ENCODE results near the gene SLC44A3.
"Not testable (repeated sequence)": the region's sequence is repeated elsewhere in the genome, so short reads cannot be mapped to it uniquely, and the experiment has no call there.

SLC44A3 gene

DNA sequence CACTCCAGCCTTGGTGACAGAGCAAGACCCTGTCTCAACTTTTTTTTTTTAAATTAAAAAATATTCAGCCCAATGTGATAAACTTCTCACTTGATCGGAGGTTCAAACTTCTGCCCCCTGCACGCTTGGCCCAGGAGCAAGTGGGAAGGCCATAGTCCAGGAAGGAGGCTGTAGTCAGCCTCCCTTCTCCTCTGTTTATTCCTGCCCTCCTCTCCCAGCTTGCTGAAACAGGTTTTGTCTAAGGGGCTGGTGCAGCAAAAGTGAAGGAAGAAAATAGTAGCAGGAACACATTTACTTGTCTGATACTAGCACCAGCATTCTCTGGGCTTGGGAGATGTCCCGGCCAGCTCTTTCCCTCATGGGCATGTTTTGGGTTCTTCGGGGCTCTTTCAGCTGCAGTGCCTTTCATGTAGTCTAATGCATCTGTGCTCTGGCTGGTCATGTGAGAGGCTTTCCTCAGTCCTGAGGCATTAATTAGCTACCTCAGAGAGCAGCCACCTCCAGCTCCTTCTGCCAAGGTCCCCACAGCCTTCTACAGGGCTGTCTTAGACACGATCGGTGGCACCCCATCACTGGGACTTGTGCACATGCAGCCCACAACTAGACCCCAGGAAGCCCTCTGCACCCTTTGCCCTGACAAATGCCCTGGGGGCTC is 12.9 kb downstream of the SLC44A3 start:
- no peak overlapping the region for H3K4me3 ChIP-seq (ENCODE audit: low read length, poor library complexity, severe bottlenecking)
- no peaks in the 10 kb centered on the region for H3K36me3 ChIP-seq (ENCODE audit: insufficient read depth, low read length)
- H3K4me2 ChIP-seq (ENCODE audit: low read depth, low read length, poor library complexity, severe bottlenecking), result no peak overlapping the region
- H3K9me3 ChIP-seq (ENCODE audit: insufficient read depth, low read depth, low read length), result no peaks in the 10 kb centered on the region
- H3K4me1 ChIP-seq (ENCODE audit: insufficient read depth, low read length, poor library complexity, severe bottlenecking), result no peaks in the 10 kb centered on the region
- TF ChIP-seq, protein P1, sequence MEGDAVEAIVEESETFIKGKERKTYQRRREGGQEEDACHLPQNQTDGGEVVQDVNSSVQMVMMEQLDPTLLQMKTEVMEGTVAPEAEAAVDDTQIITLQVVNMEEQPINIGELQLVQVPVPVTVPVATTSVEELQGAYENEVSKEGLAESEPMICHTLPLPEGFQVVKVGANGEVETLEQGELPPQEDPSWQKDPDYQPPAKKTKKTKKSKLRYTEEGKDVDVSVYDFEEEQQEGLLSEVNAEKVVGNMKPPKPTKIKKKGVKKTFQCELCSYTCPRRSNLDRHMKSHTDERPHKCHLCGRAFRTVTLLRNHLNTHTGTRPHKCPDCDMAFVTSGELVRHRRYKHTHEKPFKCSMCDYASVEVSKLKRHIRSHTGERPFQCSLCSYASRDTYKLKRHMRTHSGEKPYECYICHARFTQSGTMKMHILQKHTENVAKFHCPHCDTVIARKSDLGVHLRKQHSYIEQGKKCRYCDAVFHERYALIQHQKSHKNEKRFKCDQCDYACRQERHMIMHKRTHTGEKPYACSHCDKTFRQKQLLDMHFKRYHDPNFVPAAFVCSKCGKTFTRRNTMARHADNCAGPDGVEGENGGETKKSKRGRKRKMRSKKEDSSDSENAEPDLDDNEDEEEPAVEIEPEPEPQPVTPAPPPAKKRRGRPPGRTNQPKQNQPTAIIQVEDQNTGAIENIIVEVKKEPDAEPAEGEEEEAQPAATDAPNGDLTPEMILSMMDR (conservative IDR thresholded peaks at IDR 0.05; ENCODE audit: low read length), result no peak
- no peak for TF ChIP-seq EZH2phosphoT487 (IDR thresholded peaks at IDR 0.05; ENCODE audit: borderline replicate concordance)
- no peaks in the 10 kb centered on the region for H3K27me3 ChIP-seq (ENCODE audit: insufficient read depth, low read length, poor library complexity, severe bottlenecking)
- no peaks in the 10 kb centered on the region for H3K79me2 ChIP-seq (ENCODE audit: insufficient read depth, low read length)
- no peak overlapping the region for H3K9ac ChIP-seq (ENCODE audit: low read depth, low read length, poor library complexity, severe bottlenecking)
- H2AFZ ChIP-seq (ENCODE audit: low read length), result no peak overlapping the region
- no peaks in the 10 kb centered on the region for H4K20me1 ChIP-seq (ENCODE audit: insufficient read depth, low read length, poor library complexity, severe bottlenecking)
- H3F3A ChIP-seq (ENCODE audit: low read depth), result no peaks in the 10 kb centered on the region
- H3K9me2 ChIP-seq (replicated peaks; ENCODE audit: low read depth, low read length), result no peaks in the 10 kb centered on the region

DNA sequence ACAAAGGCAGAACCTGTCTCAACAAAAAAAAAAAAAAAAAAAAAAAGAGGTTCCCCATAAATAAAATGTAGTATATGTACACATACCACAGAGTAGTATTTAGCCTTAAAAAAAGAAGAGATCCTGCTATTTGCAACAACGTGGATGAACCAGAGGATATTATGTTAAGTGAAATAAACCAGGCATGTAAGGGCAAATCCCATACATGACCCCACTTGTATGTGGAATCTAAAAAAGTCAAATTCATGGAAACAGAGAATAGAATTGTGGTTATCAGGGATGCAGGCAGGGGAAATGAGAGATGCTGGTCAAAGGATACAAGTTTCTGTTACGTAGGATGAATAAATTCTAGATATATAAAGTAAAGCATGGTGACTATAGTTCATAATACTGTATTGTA is 16.7 kb downstream of the SLC44A3 start:
- Histone ChIP-seq H3K9me2 (replicated peaks; ENCODE audit: low read depth, low read length) (no peaks in the 10 kb centered on the region), H3K9ac (ENCODE audit: low read depth, low read length, poor library complexity, severe bottlenecking) (no peak overlapping the region), H3K4me1 (ENCODE audit: insufficient read depth, low read length, poor library complexity, severe bottlenecking) (no peaks in the 10 kb centered on the region), H3F3A (ENCODE audit: low read depth) (no peaks in the 10 kb centered on the region), H3K79me2 (ENCODE audit: insufficient read depth, low read length) (no peaks in the 10 kb centered on the region), H3K4me3 (ENCODE audit: low read length, poor library complexity, severe bottlenecking) (no peak overlapping the region), H3K9me3 (ENCODE audit: insufficient read depth, low read depth, low read length) (no peaks in the 10 kb centered on the region), H2AFZ (ENCODE audit: low read length) (no peak overlapping the region), H3K27me3 (ENCODE audit: insufficient read depth, low read length, poor library complexity, severe bottlenecking) (no peaks in the 10 kb centered on the region), H4K20me1 (ENCODE audit: insufficient read depth, low read length, poor library complexity, severe bottlenecking) (no peaks in the 10 kb centered on the region), H3K36me3 (ENCODE audit: insufficient read depth, low read length) (no peaks in the 10 kb centered on the region), H3K4me2 (ENCODE audit: low read depth, low read length, poor library complexity, severe bottlenecking) (no peak overlapping the region)
- TF ChIP-seq, protein P1 (conservative IDR thresholded peaks at IDR 0.05; ENCODE audit: low read length), result no peak
- TF ChIP-seq EZH2phosphoT487 (IDR thresholded peaks at IDR 0.05; ENCODE audit: borderline replicate concordance), result no peak

DNA sequence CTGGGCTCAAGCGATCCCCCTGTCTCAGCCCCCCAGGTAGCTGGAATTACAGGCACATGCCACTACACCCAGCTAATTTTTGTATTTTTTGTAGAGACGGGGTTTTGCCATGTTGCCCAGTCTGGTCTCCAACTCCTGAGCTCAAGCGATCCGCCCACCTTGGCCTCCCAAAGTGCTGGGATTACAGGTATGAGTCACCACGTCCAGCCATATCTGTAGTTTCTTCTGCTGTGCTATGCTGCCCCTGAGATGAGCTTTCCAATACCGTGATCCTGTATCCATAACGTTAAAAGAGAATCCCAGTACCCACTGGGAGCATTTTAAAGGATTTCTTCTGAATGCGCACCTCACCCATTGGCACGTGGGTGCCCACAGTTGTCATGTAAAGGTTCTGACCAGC is 20.2 kb downstream of the SLC44A3 start:
- H2AFZ ChIP-seq (ENCODE audit: low read length); H3K4me2 ChIP-seq (ENCODE audit: low read depth, low read length, poor library complexity, severe bottlenecking); H3K4me1 ChIP-seq (ENCODE audit: insufficient read depth, low read length, poor library complexity, severe bottlenecking); H3K9ac ChIP-seq (ENCODE audit: low read depth, low read length, poor library complexity, severe bottlenecking); H3K79me2 ChIP-seq (ENCODE audit: insufficient read depth, low read length); H3K9me2 ChIP-seq (replicated peaks; ENCODE audit: low read depth, low read length); H3F3A ChIP-seq (ENCODE audit: low read depth); H3K9me3 ChIP-seq (ENCODE audit: insufficient read depth, low read depth, low read length); H3K27me3 ChIP-seq (ENCODE audit: insufficient read depth, low read length, poor library complexity, severe bottlenecking); H3K36me3 ChIP-seq (ENCODE audit: insufficient read depth, low read length); H4K20me1 ChIP-seq (ENCODE audit: insufficient read depth, low read length, poor library complexity, severe bottlenecking); H3K4me3 ChIP-seq (ENCODE audit: low read length, poor library complexity, severe bottlenecking): not testable (repeated sequence)

DNA sequence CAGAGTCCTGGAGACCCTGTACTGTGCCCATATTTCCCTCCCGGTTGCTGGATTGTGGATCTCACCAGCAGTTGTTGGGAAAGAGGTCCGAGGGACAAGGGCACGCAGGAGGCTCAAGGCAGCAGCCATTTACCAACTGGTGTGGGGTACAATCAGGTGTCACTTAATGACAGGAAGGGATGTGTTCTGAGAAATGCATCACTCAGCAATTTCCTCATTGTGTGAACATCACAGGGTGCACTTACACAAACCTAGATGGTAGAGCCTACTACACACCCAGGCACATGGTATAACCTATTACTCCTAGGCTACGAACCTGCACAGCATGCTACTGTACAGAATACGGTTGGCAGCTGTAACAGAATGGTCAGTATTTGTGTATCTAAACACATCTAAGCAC is 20.7 kb downstream of the SLC44A3 start:
- H3K27me3 ChIP-seq (ENCODE audit: insufficient read depth, low read length, poor library complexity, severe bottlenecking), result no peaks in the 10 kb centered on the region
- no peaks in the 10 kb centered on the region for H3K9me3 ChIP-seq (ENCODE audit: insufficient read depth, low read depth, low read length)
- H3K36me3 ChIP-seq (ENCODE audit: insufficient read depth, low read length), result no peaks in the 10 kb centered on the region
- no peaks in the 10 kb centered on the region for H3K4me1 ChIP-seq (ENCODE audit: insufficient read depth, low read length, poor library complexity, severe bottlenecking)
- H3K4me2 ChIP-seq (ENCODE audit: low read depth, low read length, poor library complexity, severe bottlenecking), result no peak overlapping the region
- TF ChIP-seq, protein P1 (conservative IDR thresholded peaks at IDR 0.05; ENCODE audit: low read length), result no peak
- TF ChIP-seq EZH2phosphoT487 (IDR thresholded peaks at IDR 0.05; ENCODE audit: borderline replicate concordance), result no peak
- no peaks in the 10 kb centered on the region for H4K20me1 ChIP-seq (ENCODE audit: insufficient read depth, low read length, poor library complexity, severe bottlenecking)
- H3K9me2 ChIP-seq (replicated peaks; ENCODE audit: low read depth, low read length), result no peaks in the 10 kb centered on the region
- H3K9ac ChIP-seq (ENCODE audit: low read depth, low read length, poor library complexity, severe bottlenecking), result no peak overlapping the region
- H3K4me3 ChIP-seq (ENCODE audit: low read length, poor library complexity, severe bottlenecking), result no peak overlapping the region
- no peaks in the 10 kb centered on the region for H3K79me2 ChIP-seq (ENCODE audit: insufficient read depth, low read length)
- H3F3A ChIP-seq (ENCODE audit: low read depth), result no peaks in the 10 kb centered on the region
- H2AFZ ChIP-seq (ENCODE audit: low read length), result no peak overlapping the region

All from Loucy (cell line).